Amniotic stem cell (primary cell): ENCODE measurements around the gene NTF4.
"Not testable (repeated sequence)": the region's sequence is repeated elsewhere in the genome, so short reads cannot be mapped to it uniquely, and the experiment has no call there.

Experiments
- DNase-seq: peaks from one replicate; lab custom pipeline; 2025; lab: John Stamatoyannopoulos, UW

NTF4 gene

GRCh38 chr19:49056902-49057596 is 7.6 kb downstream of the NTF4 start:
- DNase-seq, result not testable (repeated sequence)

DNA sequence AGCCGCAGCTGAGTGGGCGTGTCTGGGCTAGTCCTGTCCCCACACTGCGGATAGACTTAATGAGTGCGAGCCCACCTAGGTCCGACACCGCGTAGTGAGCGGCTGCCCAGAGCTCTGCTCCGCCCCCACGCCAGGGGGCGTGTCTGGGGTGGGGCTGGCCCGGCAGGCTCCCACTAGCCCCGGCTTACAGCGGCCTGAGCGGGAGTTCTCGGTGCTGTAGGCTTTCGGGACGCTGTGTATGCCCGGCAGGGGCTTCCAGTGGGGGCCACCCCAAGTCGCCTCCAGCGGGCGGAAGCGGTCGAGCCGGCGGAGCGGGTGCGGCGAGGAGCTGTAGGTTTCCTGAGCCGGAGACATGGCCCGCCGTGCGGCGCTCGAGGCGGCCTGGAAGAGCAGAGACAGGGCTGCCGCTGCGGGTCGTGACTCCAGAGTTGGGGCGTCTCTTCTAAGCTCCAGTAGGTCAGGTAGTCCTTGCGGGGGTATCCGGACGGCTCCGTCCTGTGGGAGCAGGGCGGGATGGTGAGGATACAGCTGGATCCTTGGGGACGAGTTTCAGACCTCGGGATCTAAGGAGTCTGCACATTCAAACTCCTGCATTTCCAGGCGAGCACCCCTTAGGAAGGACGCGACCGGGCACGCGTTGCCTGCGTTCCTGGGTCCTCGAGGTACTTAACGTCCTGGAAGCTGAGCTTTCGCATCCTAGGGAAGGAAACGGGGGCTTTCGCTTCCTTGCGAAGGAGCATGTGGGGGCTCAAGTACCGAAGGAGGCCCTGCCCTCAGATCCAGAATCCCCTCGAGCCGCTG is 8.3 kb downstream of the NTF4 start:
- no peak for DNase-seq

- not testable (repeated sequence) for DNase-seq
These were observed 14.1 kb downstream of the NTF4 start for GRCh38 chr19:49050376-49051033.

DNA sequence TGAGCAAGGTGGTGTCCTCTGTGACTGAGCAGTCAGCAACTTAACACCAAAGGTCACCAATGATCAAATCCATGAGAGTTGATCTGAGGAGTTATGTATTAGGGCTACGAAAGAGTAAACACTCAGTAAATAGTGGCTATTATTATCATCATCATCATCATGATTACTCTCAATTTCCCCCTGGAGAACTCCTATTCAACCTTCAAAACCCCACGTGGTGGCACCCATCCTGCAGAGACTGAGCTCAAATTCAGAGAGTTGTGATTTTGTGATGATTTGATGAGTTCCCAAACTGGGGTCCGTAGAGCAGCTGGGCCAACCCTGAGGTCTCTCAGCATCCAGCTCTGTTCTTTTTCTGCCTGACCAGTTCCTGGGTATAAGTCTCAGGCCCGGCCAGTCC is 14.8 kb downstream of the NTF4 start:
- DNase-seq, result not testable (repeated sequence)

DNA sequence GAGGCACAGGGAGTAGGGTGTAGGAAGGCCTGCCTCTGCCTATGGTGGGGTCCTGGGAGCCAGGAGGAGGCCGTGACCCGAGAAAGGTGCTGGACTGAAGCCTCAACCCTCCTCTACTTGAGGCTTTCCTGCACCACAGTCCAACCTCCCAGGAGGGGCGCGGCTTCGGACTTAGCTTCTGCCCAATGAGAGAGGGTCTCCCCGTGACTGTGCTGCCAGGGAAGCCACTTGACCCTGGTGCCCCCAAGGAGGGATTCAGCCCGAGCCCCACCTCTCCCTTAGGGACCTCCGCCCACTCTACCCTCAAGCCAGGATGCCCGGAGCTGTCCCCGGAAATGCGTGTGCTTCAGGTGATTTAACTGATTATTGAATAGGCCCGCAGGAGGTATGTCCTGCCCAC is 15.6 kb downstream of the NTF4 start, which contains the start of gene CGB8:
TSS of gene CGB8 (minus strand) at position 101 of the 400 bp plus-strand sequence. CDS start 372 bp downstream, outside the sequence.
- not testable (repeated sequence) for DNase-seq

DNA sequence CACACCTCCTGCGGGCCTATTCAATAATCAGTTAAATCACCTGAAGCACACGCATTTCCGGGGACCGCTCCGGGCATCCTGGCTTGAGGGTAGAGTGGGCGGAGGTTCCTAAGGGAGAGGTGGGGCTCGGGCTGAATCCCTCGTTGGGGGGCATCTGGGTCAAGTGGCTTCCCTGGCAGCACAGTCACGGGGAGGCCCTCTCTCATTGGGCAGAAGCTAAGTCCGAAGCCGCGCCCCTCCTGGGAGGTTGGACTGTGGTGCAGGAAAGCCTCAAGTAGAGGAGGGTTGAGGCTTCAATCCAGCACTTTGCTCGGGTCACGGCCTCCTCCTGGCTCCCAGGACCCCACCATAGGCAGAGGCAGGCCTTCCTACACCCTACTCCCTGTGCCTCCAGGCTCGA is 21.1 kb downstream of the NTF4 start, which contains the start of gene CGB5:
TSS of gene CGB5 (plus strand) at position 301 of the 400 bp plus-strand sequence. CDS start 362 bp downstream, outside the sequence.
- not testable (repeated sequence) for DNase-seq

DNA sequence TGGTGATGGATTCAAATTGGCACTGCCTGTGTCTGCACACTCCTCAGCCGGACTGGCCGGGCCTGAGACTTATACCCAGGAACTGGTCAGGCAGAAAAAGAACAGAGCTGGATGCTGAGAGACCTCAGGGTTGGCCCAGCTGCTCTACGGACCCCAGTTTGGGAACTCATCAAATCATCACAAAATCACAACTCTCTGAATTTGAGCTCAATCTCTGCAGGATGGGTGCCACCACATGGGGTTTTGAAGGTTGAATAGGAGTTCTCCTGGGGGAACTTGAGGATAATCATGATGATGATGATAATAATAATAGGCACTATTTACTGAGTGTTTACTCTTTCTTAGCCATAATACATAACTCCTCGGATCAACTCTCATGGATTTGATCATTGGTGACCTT is 22.0 kb downstream of the NTF4 start:
- not testable (repeated sequence) for DNase-seq

GRCh38 chr19:49042177-49042576 is 22.4 kb downstream of the NTF4 start:
- no peak for DNase-seq

DNA sequence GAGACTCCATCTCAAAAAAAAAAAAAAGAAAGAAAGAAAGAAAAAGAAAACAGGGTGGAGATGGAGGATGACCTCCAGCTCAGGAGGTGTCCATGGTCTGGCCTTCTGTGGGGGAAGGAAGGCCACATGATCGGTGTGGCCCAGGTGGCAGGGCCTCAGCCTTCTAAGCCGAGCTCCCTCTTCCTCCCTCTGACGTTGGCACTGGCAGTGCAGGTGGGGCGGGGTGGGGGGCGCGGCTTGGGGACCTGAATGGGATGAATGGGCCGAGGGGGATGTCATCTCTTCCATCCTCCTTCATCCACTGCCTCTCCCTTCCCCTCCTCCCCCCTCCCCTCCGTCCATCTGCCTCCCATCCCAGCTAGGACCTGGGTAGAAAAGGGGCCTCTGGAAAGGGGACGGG is 24.9 kb downstream of the NTF4 start:
- DNase-seq, result not testable (repeated sequence)

- not testable (repeated sequence) for DNase-seq
These were observed 25.9 kb downstream of the NTF4 start for GRCh38 chr19:49038557-49039276.

- DNase-seq, result not testable (repeated sequence)
These were observed 26.5 kb downstream of the NTF4 start for GRCh38 chr19:49038111-49038510.

GRCh38 chr19:49036815-49037214 is 27.8 kb downstream of the NTF4 start, which contains the start of gene CGB1:
Gene CGB1, minus strand, starts transcription at chr19:49036895. Its CDS starts 184 bp downstream, at chr19:49036711.
- DNase-seq, result not testable (repeated sequence)

DNA sequence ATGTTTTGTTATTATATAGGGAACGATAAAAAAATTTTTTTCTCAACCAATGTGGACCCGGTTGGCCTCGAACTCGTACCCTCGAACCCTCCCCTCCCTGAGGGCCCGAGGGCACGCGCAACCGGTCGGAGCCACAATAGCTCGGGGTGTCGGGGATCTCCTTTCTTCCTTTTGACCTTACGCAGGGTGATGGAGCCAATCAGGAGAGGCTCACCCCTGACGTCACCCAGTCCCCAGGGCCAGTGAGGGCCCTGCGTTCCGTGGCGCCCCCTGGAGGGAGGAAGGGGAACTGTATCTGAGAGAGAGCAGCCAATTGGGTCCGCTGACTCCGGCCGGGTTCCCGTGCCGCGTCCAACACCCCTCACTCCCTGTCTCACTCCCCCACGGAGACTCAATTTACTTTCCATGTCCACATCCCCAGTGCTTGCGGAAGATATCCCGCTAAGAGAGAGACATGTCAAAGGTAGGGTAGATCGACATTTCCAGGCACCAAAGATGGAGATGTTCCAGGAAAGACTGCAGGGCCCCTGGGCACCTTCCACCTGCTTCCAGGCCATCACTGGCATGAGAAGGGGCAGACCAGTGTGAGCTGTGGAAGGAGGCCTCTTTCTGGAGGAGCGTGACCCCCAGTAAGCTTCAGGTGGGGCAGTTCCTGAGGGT is 32.8 kb downstream of the NTF4 start, which contains the start of gene CGB2:
TSS of gene CGB2 (plus strand) at position 249 of the 660 bp plus-strand sequence. CDS start at position 455, 206 bp downstream.
- not testable (repeated sequence) for DNase-seq

- not testable (repeated sequence) for DNase-seq
These were observed 34.3 kb downstream of the NTF4 start for GRCh38 chr19:49030323-49030722.

- DNase-seq, result not testable (repeated sequence)
These were observed 34.9 kb downstream of the NTF4 start for GRCh38 chr19:49029749-49030148.

DNA sequence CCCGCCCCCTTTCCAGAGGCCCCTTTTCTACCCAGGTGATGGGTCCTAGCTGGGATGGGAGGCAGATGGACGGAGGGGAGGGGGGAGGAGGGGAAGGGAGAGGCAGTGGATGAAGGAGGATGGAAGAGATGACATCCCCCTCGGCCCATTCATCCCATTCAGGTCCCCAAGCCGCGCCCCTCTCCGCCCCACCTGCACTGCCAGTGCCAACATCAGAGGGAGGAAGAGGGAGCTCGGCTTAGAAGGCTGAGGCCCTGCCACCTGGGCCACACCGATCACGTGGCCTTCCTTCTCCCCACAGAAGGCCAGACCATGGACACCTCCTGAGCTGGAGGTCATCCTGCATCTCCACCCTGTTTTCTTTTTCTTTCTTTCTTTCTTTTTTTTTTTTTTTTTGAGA is 35.9 kb downstream of the NTF4 start:
- not testable (repeated sequence) for DNase-seq

- not testable (repeated sequence) for DNase-seq
These were observed 39.0 kb downstream of the NTF4 start for GRCh38 chr19:49025599-49025998.

GRCh38 chr19:49025088-49025487 is 39.5 kb downstream of the NTF4 start:
- DNase-seq, result not testable (repeated sequence)

DNA sequence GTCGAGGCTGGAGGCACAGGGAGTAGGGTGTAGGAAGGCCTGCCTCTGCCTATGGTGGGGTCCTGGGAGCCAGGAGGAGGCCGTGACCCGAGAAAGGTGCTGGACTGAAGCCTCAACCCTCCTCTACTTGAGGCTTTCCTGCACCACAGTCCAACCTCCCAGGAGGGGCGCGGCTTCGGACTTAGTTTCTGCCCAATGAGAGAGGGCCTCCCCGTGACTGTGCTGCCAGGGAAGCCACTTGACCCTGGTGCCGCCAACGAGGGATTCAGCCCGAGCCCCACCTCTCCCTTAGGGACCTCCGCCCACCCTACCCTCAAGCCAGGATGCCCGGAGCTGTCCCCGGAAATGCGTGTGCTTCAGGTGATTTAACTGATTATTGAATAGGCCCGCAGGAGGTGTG is 40.4 kb downstream of the NTF4 start, which contains the start of gene CGB3:
TSS of gene CGB3 (minus strand) at position 101 of the 400 bp plus-strand sequence. CDS start 362 bp downstream, outside the sequence.
- not testable (repeated sequence) for DNase-seq

- no peak for DNase-seq
These were observed 42.5 kb downstream of the NTF4 start for GRCh38 chr19:49022116-49022515.
